Measurements from ENCODE around the gene C20orf173. TPM values are rescaled to one million over a fixed set of nuclear protein-coding genes. Genes with fewer than 3 reads are reported as not detected.
"Not testable (repeated sequence)": the region's sequence is repeated elsewhere in the genome, so short reads cannot be mapped to it uniquely, and the experiment has no call there.

Gene C20orf173
- total RNA-seq, 1 donor from 2014 or later: not detected

DNA sequence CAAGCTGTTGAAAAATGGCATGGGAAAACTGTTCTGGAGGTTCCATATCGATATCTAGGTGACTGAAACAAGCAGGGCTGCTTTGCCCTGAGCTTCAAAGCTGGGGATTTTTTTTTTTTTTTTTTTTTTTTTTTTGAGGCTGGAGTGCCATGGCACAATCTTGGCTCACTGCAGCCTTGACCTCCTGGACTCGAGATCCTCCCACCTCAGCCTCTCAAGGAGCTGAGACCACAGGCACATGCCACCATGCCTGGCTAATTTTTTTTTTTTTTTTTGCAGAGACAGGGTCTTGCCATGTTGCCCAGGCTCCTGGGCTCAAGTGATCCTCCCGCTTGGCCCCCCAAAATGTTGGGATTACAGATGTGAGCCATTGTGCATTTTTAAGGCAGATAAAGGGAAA lies 23.5 kb upstream of the C20orf173 start:
- peak; percentile 4 for DNase-seq (ENCODE audit: low spot score)
- TF ChIP-seq, protein P1, sequence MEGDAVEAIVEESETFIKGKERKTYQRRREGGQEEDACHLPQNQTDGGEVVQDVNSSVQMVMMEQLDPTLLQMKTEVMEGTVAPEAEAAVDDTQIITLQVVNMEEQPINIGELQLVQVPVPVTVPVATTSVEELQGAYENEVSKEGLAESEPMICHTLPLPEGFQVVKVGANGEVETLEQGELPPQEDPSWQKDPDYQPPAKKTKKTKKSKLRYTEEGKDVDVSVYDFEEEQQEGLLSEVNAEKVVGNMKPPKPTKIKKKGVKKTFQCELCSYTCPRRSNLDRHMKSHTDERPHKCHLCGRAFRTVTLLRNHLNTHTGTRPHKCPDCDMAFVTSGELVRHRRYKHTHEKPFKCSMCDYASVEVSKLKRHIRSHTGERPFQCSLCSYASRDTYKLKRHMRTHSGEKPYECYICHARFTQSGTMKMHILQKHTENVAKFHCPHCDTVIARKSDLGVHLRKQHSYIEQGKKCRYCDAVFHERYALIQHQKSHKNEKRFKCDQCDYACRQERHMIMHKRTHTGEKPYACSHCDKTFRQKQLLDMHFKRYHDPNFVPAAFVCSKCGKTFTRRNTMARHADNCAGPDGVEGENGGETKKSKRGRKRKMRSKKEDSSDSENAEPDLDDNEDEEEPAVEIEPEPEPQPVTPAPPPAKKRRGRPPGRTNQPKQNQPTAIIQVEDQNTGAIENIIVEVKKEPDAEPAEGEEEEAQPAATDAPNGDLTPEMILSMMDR (IDR thresholded peaks at IDR 0.05): no peak
- Mint-ChIP-seq H3K9me3 (ENCODE audit: low read depth) (no peaks in the 10 kb centered on the region), H3K4me3 (ENCODE audit: unreplicated experiment) (no peak overlapping the region), H3K36me3 (ENCODE audit: low read depth) (peaks cover 35% of the 10 kb centered on the region), H3K27ac (ENCODE audit: unreplicated experiment) (no peak overlapping the region), H3K27me3 (ENCODE audit: low read depth) (no peaks in the 10 kb centered on the region), H3K4me1 (ENCODE audit: low read depth) (no peaks in the 10 kb centered on the region)

DNA sequence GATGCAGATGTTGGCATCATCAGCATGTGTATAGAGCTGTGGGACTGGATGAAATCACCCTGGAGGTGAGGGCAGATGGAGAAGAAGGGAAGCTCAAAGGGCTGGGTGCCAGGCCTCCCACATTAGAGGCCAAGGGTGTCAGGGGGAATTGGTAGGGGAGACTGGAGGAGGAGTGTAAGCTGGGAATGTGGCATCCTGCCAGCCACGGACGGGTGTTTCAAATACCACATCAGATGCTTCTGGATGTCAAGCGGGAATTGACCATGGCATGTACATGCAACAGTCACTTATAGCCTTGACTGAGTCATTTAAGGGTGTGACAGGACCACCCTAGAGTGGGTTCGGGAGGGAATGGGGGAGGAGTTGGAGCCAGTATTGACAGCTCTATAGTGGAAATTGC lies 22.1 kb upstream of the C20orf173 start:
- Mint-ChIP-seq H3K36me3 (ENCODE audit: low read depth) (peaks cover 28% of the 10 kb centered on the region), H3K9me3 (ENCODE audit: low read depth) (no peaks in the 10 kb centered on the region), H3K4me1 (ENCODE audit: low read depth) (no peaks in the 10 kb centered on the region), H3K4me3 (ENCODE audit: unreplicated experiment) (no peak overlapping the region), H3K27me3 (ENCODE audit: low read depth) (no peaks in the 10 kb centered on the region), H3K27ac (ENCODE audit: unreplicated experiment) (no peak overlapping the region)
- TF ChIP-seq, protein P1 (IDR thresholded peaks at IDR 0.05): no peak
- DNase-seq (ENCODE audit: low spot score): peak; percentile 55

DNA sequence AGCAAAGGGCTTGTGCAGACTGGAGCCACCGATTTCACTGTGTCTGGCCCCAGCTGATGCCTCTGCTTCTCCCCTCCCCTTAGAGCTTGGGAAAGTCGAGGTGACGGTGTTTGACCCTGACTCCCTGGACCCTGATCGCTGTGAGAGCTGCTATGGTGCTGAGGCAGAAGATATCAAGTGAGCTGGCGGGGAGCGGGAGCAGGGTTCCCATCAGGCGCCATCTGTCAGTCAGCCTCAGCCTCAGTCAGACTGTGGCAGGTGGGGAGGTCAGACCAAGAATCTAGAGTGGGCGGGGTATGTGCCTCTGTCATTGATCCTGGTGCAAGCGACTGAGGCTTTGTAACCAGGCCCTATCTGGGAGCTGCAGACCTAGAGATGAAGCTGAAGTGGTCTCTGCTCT lies 17.9 kb upstream of the C20orf173 start:
- H3K27ac Mint-ChIP-seq (ENCODE audit: unreplicated experiment): no peak overlapping the region
- no peaks in the 10 kb centered on the region for H3K9me3 Mint-ChIP-seq (ENCODE audit: low read depth)
- H3K27me3 Mint-ChIP-seq (ENCODE audit: low read depth): no peaks in the 10 kb centered on the region
- H3K4me1 Mint-ChIP-seq (ENCODE audit: low read depth): peaks cover 12% of the 10 kb centered on the region
- DNase-seq (ENCODE audit: low spot score): peak; percentile 37
- H3K36me3 Mint-ChIP-seq (ENCODE audit: low read depth): peaks cover 16% of the 10 kb centered on the region
- TF ChIP-seq, protein P1 (IDR thresholded peaks at IDR 0.05): no peak
- H3K4me3 Mint-ChIP-seq (ENCODE audit: unreplicated experiment): no peak overlapping the region

DNA sequence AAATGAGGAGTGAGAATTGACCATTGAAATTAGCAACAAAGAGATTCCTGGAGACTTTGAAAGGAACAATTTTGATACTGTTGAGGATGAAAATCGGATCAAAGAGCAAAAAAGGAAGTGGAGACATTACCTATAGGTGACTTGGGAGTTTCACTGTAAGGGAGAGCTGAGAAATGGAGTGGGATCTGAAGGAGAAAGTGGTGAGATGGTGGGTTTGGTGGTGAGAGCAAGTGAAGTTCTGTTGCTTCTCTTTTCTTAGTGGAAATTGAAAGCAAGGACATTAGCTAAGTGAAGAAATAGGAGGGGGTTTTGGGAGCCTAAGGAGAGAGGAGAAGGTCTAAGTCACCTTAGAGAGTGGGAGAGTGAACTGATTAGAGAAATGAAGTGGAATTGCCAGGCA lies 16.7 kb upstream of the C20orf173 start:
- Mint-ChIP-seq H3K4me3 (ENCODE audit: unreplicated experiment) (no peak overlapping the region), H3K27me3 (ENCODE audit: low read depth) (no peaks in the 10 kb centered on the region), H3K27ac (ENCODE audit: unreplicated experiment) (no peak overlapping the region), H3K36me3 (ENCODE audit: low read depth) (peaks cover 16% of the 10 kb centered on the region), H3K4me1 (ENCODE audit: low read depth) (peaks cover 22% of the 10 kb centered on the region), H3K9me3 (ENCODE audit: low read depth) (no peaks in the 10 kb centered on the region)
- TF ChIP-seq, protein P1 (IDR thresholded peaks at IDR 0.05): no peak
- no peak for DNase-seq (ENCODE audit: low spot score)

DNA sequence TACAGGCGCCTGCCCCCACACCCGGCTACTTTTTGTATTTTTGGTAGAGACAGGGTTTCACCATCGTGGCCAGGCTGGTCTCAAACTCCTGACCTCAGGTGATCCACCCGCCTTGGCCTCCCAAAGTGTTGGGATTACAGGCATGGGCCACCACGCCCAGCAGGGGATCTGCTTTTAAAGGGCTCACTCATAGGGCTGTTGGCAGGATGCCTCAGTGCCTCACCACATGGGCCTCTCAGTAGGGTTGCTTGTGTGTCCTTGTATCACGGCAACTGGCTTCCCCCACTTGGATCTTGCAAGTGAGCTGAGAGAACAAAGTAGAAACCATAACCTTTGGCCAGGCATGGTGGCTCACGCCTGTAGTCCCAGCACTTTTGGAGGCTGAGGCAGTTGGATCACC lies 15.5 kb upstream of the C20orf173 start:
- not testable (repeated sequence) for H3K27ac Mint-ChIP-seq (ENCODE audit: unreplicated experiment); H3K27me3 Mint-ChIP-seq (ENCODE audit: low read depth); H3K4me3 Mint-ChIP-seq (ENCODE audit: unreplicated experiment); H3K9me3 Mint-ChIP-seq (ENCODE audit: low read depth)
- peak; percentile 42 for DNase-seq (ENCODE audit: low spot score)
- H3K36me3 Mint-ChIP-seq (ENCODE audit: low read depth): peaks cover 14% of the 10 kb centered on the region
- H3K4me1 Mint-ChIP-seq (ENCODE audit: low read depth): peaks cover 24% of the 10 kb centered on the region

DNA sequence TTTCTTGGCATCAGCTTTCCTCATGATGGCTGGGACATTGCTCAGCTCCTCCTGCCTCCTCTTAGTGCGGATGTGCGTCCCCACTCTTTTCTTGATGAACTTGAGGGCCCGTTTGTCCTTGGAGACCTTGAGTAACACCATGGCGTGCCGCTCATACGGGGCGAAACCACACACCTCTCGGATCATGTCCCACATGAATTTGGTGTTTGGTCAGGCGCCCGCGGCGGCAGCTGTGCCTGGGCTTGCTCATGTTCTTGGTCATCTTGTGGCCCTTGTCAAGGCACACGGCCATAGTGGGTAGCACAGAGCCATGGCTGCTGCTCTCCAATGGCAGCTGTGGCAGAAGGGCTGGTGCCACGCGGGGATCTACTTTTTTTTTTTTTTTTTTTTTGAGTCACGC lies 15.0 kb upstream of the C20orf173 start:
- Mint-ChIP-seq H3K36me3 (ENCODE audit: low read depth) (peaks cover 12% of the 10 kb centered on the region), H3K9me3 (ENCODE audit: low read depth) (no peaks in the 10 kb centered on the region), H3K27ac (ENCODE audit: unreplicated experiment) (no peak overlapping the region), H3K27me3 (ENCODE audit: low read depth) (no peaks in the 10 kb centered on the region), H3K4me3 (ENCODE audit: unreplicated experiment) (no peak overlapping the region), H3K4me1 (ENCODE audit: low read depth) (peaks cover 24% of the 10 kb centered on the region)
- TF ChIP-seq, protein P1 (IDR thresholded peaks at IDR 0.05): no peak
- DNase-seq (ENCODE audit: low spot score): peak; percentile 65
